MM.1S (cell line): Measurements from ENCODE around the gene PDCD10.

Experiments used
- DNase-seq: peaks from one replicate; pipeline ENCODE4 v3.0.0-alpha.2; 2015
- H2AFZ ChIP-seq: fragments of 300-600 bp; sonication (generic); 2 replicates; pipeline ENCODE4 v1.6.0; 2016; ENCODE audit warnings: antibody characterized with exemption, low read length
- H3F3A ChIP-seq: fragments of 300-600 bp; sonication (generic); 2 replicates; pipeline ENCODE4 v1.6.1; 2016; ENCODE audit warnings: mild to moderate bottlenecking, antibody characterized with exemption, low read length, moderate library complexity, mixed read lengths; ENCODE audit not compliant: insufficient read depth
- H3K27ac ChIP-seq: fragments of 300-600 bp; sonication (generic); 2 replicates; pipeline ENCODE4 v1.5.1; 2016; ENCODE audit warnings: mild to moderate bottlenecking, low read length
- H3K27me3 ChIP-seq: fragments of 300-600 bp; sonication (generic); replicated peaks from 2 replicates; pipeline ENCODE4 v1.6.0; 2016; ENCODE audit warnings: low read length; ENCODE audit not compliant: insufficient read depth
- H3K36me3 ChIP-seq: fragments of 300-600 bp; sonication (generic); replicated peaks from 2 replicates; pipeline ENCODE4 v1.6.1; 2016; ENCODE audit warnings: mild to moderate bottlenecking, low read length, mixed read lengths; ENCODE audit not compliant: insufficient read depth
- H3K4me1 ChIP-seq: fragments of 300-600 bp; sonication (generic); 2 replicates; pipeline ENCODE4 v1.6.1; 2016; ENCODE audit warnings: low read length, mixed read lengths
- H3K4me2 ChIP-seq: fragments of 300-600 bp; sonication (generic); 2 replicates; pipeline ENCODE4 v1.6.0; 2016; ENCODE audit warnings: low read depth, low read length
- H3K4me3 ChIP-seq: fragments of 300-600 bp; sonication (generic); 2 replicates; pipeline ENCODE4 v1.5.1; 2016; ENCODE audit warnings: low read length, mixed read lengths
- H3K79me2 ChIP-seq: fragments of 300-600 bp; sonication (generic); 2 replicates; pipeline ENCODE4 v1.6.1; 2016; ENCODE audit warnings: mixed run types, low read length, mixed read lengths
- H3K9ac ChIP-seq: fragments of 300-600 bp; sonication (generic); 2 replicates; pipeline ENCODE4 v1.6.1; 2016; ENCODE audit warnings: low read length, mixed read lengths
- H3K9me2 ChIP-seq: fragments of 300-600 bp; sonication (generic); replicated peaks from 2 replicates; pipeline ENCODE4 v1.6.1; 2016; ENCODE audit warnings: mild to moderate bottlenecking, low read length, mixed read lengths; ENCODE audit not compliant: insufficient read depth
- H3K9me3 ChIP-seq: fragments of 300-600 bp; sonication (generic); replicated peaks from 2 replicates; pipeline ENCODE4 v1.6.1; 2016; ENCODE audit warnings: mild to moderate bottlenecking, low read length, mixed read lengths; ENCODE audit not compliant: insufficient read depth
- H4K20me1 ChIP-seq: fragments of 300-600 bp; sonication (generic); 2 replicates; pipeline ENCODE4 v1.6.1; 2016; ENCODE audit warnings: mild to moderate bottlenecking, low read length, moderate library complexity, mixed read lengths; ENCODE audit not compliant: insufficient read depth
- CTCF ChIP-seq: fragments of 300-600 bp; sonication (generic); IDR thresholded peaks from 2 replicates; pipeline ENCODE4 v1.5.1; 2016; ENCODE audit warnings: antibody characterized with exemption, low read length, mixed read lengths
- EZH2 ChIP-seq: fragments of 300-600 bp; sonication (generic); optimal IDR thresholded peaks from 2 replicates; pipeline ENCODE3; 2017; ENCODE audit warnings: low read depth, mild to moderate bottlenecking, antibody characterized with exemption, low read length, mixed read lengths
- EZH2phosphoT487 ChIP-seq: fragments of 300-600 bp; sonication (generic); IDR thresholded peaks from 2 replicates; pipeline ENCODE4 v1.6.1; 2018; ENCODE audit warnings: antibody characterized with exemption, low read length

PDCD10 gene

GRCh38 chr3:167714871-167715270 lies 19.8 kb downstream of the PDCD10 start:
- Histone ChIP-seq H3K79me2 (peaks cover 90% of the 10 kb centered on the region), H3K4me2 (no peak overlapping the region), H3K9me2 (no peaks in the 10 kb centered on the region), H4K20me1 (0 out of 2 replicates have a peak, but pooled peaks cover 13% of the 10 kb centered on the region), H3K36me3 (peaks cover 23% of the 10 kb centered on the region), H2AFZ (no peak overlapping the region), H3K4me3 (no peak overlapping the region), H3K27ac (no peak overlapping the region), H3K9ac (no peak overlapping the region), H3F3A (no peaks in the 10 kb centered on the region), H3K9me3 (no peaks in the 10 kb centered on the region), H3K27me3 (no peaks in the 10 kb centered on the region), H3K4me1 (0 out of 2 replicates have a peak, but pooled peaks cover 5% of the 10 kb centered on the region)
- DNase-seq, result no peak
- TF ChIP-seq EZH2 (no peak), CTCF (no peak; the same call in 1 of the 2 replicates), EZH2phosphoT487 (no peak)

- no peak for TF ChIP-seq EZH2phosphoT487
- no peak for DNase-seq
- Histone ChIP-seq H3K27me3 (no peaks in the 10 kb centered on the region), H3K4me3 (no peak overlapping the region), H2AFZ (no peak overlapping the region), H3K4me2 (no peak overlapping the region), H3K9me2 (no peaks in the 10 kb centered on the region), H3K9me3 (no peaks in the 10 kb centered on the region), H3K79me2 (peaks cover 84% of the 10 kb centered on the region), H3K9ac (no peak overlapping the region), H4K20me1 (0 out of 2 replicates have a peak, but pooled peaks cover 12% of the 10 kb centered on the region), H3F3A (no peaks in the 10 kb centered on the region), H3K36me3 (0 out of 2 replicates have a peak, but pooled peaks cover 2% of the 10 kb centered on the region), H3K4me1 (0 out of 2 replicates have a peak, but pooled peaks cover 5% of the 10 kb centered on the region), H3K27ac (no peak overlapping the region)
These were observed 22.2 kb downstream of the PDCD10 start for GRCh38 chr3:167712445-167712844.

- H3K9me2 ChIP-seq, result no peaks in the 10 kb centered on the region
- no peak overlapping the region for H3K4me3 ChIP-seq
- DNase-seq, result no peak
- H3K9me3 ChIP-seq, result no peaks in the 10 kb centered on the region
- no peak overlapping the region for H3K27ac ChIP-seq
- H3K9ac ChIP-seq, result no peak overlapping the region
- 0 out of 2 replicates have a peak, but pooled peaks cover 5% of the 10 kb centered on the region for H3K4me1 ChIP-seq
- no peaks in the 10 kb centered on the region for H3K27me3 ChIP-seq
- 0 out of 2 replicates have a peak, but pooled peaks cover 12% of the 10 kb centered on the region for H4K20me1 ChIP-seq
- H3F3A ChIP-seq, result no peaks in the 10 kb centered on the region
- peaks cover 84% of the 10 kb centered on the region for H3K79me2 ChIP-seq
- no peaks in the 10 kb centered on the region for H3K36me3 ChIP-seq
- no peak overlapping the region for H3K4me2 ChIP-seq
- H2AFZ ChIP-seq, result no peak overlapping the region
- TF ChIP-seq EZH2phosphoT487 (no peak), CTCF (no peak), EZH2 (no peak)
These were observed 23.3 kb downstream of the PDCD10 start for GRCh38 chr3:167711439-167711838.

GRCh38 chr3:167710552-167710951 lies 24.1 kb downstream of the PDCD10 start:
- Histone ChIP-seq H3F3A (no peaks in the 10 kb centered on the region), H4K20me1 (0 out of 2 replicates have a peak, but pooled peaks cover 12% of the 10 kb centered on the region), H3K9ac (no peak overlapping the region), H3K4me3 (no peak overlapping the region), H3K9me3 (no peaks in the 10 kb centered on the region), H3K27me3 (no peaks in the 10 kb centered on the region), H3K79me2 (peaks cover 84% of the 10 kb centered on the region), H3K4me2 (no peak overlapping the region), H3K9me2 (no peaks in the 10 kb centered on the region), H3K36me3 (no peaks in the 10 kb centered on the region), H3K4me1 (0 out of 2 replicates have a peak, but pooled peaks cover 5% of the 10 kb centered on the region), H2AFZ (no peak overlapping the region), H3K27ac (no peak overlapping the region)
- TF ChIP-seq CTCF (no peak), EZH2 (no peak), EZH2phosphoT487 (no peak)
- DNase-seq, result no peak
